Neuron (in vitro differentiated cells): ENCODE results near the gene RGN.
"Not testable (repeated sequence)": the region's sequence is repeated elsewhere in the genome, so short reads cannot be mapped to it uniquely, and the experiment has no call there.

Experiments used
- H2AFZ ChIP-seq: one replicate; pipeline ENCODE4 v1.6.1; 2013; ENCODE audit warnings: low read depth, mild to moderate bottlenecking, inconsistent platforms, low read length, moderate library complexity
- H3K27me3 ChIP-seq: one replicate; pipeline ENCODE4 v1.6.1; 2013; ENCODE audit warnings: low read length; ENCODE audit not compliant: insufficient read depth
- H3K36me3 ChIP-seq: one replicate; pipeline ENCODE4 v1.6.1; 2013; ENCODE audit warnings: low read length; ENCODE audit not compliant: insufficient read depth
- H3K4me1 ChIP-seq: one replicate; pipeline ENCODE4 v1.6.1; 2013; ENCODE audit warnings: low read length; ENCODE audit not compliant: insufficient read depth
- H3K4me3 ChIP-seq: 2 replicates; pipeline ENCODE4 v1.5.1; 2013; ENCODE audit warnings: mild to moderate bottlenecking, low read length, moderate library complexity
- H3K9me3 ChIP-seq: one replicate; pipeline ENCODE4 v1.6.1; 2013; ENCODE audit warnings: low read length

RGN gene

GRCh38 chrX:47093248-47093647 lies 15.0 kb downstream of the RGN start:
- Histone ChIP-seq H3K36me3 (no peaks in the 10 kb centered on the region), H3K27me3 (peaks cover 11% of the 10 kb centered on the region), H2AFZ (no peak overlapping the region), H3K4me1 (peaks cover 12% of the 10 kb centered on the region), H3K4me3 (no peak overlapping the region), H3K9me3 (no peaks in the 10 kb centered on the region)

- Histone ChIP-seq H3K9me3 (peaks cover 2% of the 10 kb centered on the region), H3K36me3 (no peaks in the 10 kb centered on the region), H2AFZ (no peak overlapping the region), H3K27me3 (peaks cover 11% of the 10 kb centered on the region), H3K4me1 (peaks cover 12% of the 10 kb centered on the region), H3K4me3 (no peak overlapping the region)
Measured at GRCh38 chrX:47093860-47094259, 15.6 kb downstream of the RGN start.

- no peak overlapping the region for H2AFZ ChIP-seq
- peaks cover 2% of the 10 kb centered on the region for H3K9me3 ChIP-seq
- H3K27me3 ChIP-seq: peaks cover 8% of the 10 kb centered on the region
- H3K4me3 ChIP-seq: no peak overlapping the region
- no peaks in the 10 kb centered on the region for H3K4me1 ChIP-seq
- no peaks in the 10 kb centered on the region for H3K36me3 ChIP-seq
Measured at GRCh38 chrX:47097018-47097417, 18.8 kb downstream of the RGN start.

GRCh38 chrX:47098338-47099094 lies 20.3 kb downstream of the RGN start:
- no peak overlapping the region for H3K4me3 ChIP-seq
- H3K27me3 ChIP-seq: peaks cover 8% of the 10 kb centered on the region
- H3K4me1 ChIP-seq: no peaks in the 10 kb centered on the region
- H3K9me3 ChIP-seq: peaks cover 2% of the 10 kb centered on the region
- H2AFZ ChIP-seq: no peak overlapping the region
- H3K36me3 ChIP-seq: no peaks in the 10 kb centered on the region

GRCh38 chrX:47101206-47101605 lies 23.0 kb downstream of the RGN start:
- H3K27me3 ChIP-seq: peaks cover 8% of the 10 kb centered on the region
- no peak overlapping the region for H3K4me3 ChIP-seq
- H3K4me1 ChIP-seq: no peaks in the 10 kb centered on the region
- no peaks in the 10 kb centered on the region for H3K36me3 ChIP-seq
- no peak overlapping the region for H2AFZ ChIP-seq
- H3K9me3 ChIP-seq: peaks cover 2% of the 10 kb centered on the region

- not testable (repeated sequence) for H3K4me1 ChIP-seq, H3K36me3 ChIP-seq, H3K27me3 ChIP-seq, H3K9me3 ChIP-seq, H2AFZ ChIP-seq, H3K4me3 ChIP-seq
Measured at GRCh38 chrX:47110936-47111615, 32.8 kb downstream of the RGN start.

- Histone ChIP-seq H3K9me3 (peaks cover 2% of the 10 kb centered on the region), H3K36me3 (no peaks in the 10 kb centered on the region), H3K27me3 (peaks cover 11% of the 10 kb centered on the region), H3K4me3 (no peak overlapping the region), H3K4me1 (no peaks in the 10 kb centered on the region), H2AFZ (no peak overlapping the region)
Measured at GRCh38 chrX:47112316-47112954, 34.2 kb downstream of the RGN start.

GRCh38 chrX:47116551-47117110 lies 38.4 kb downstream of the RGN start:
- H3K27me3 ChIP-seq: peaks cover 17% of the 10 kb centered on the region
- not testable (repeated sequence) for H2AFZ ChIP-seq, H3K9me3 ChIP-seq, H3K36me3 ChIP-seq, H3K4me1 ChIP-seq, H3K4me3 ChIP-seq

GRCh38 chrX:47124466-47124865 lies 46.2 kb downstream of the RGN start:
- not testable (repeated sequence) for H3K9me3 ChIP-seq, H3K4me1 ChIP-seq, H3K4me3 ChIP-seq, H3K36me3 ChIP-seq, H2AFZ ChIP-seq
- H3K27me3 ChIP-seq: peaks cover 14% of the 10 kb centered on the region

GRCh38 chrX:47129157-47129898 lies 51.1 kb downstream of the RGN start:
- Histone ChIP-seq H3K4me3 (peak overlapping the region; percentile 75), H2AFZ (peak overlapping the region; percentile 87), H3K4me1 (peaks cover 3% of the 10 kb centered on the region), H3K36me3 (no peaks in the 10 kb centered on the region), H3K27me3 (peaks cover 8% of the 10 kb centered on the region), H3K9me3 (no peaks in the 10 kb centered on the region)

GRCh38 chrX:47129899-47130358 lies 51.7 kb downstream of the RGN start:
- no peaks in the 10 kb centered on the region for H3K9me3 ChIP-seq
- H3K27me3 ChIP-seq: peaks cover 6% of the 10 kb centered on the region
- peaks cover 3% of the 10 kb centered on the region for H3K4me1 ChIP-seq
- no peak overlapping the region for H2AFZ ChIP-seq
- no peaks in the 10 kb centered on the region for H3K36me3 ChIP-seq
- peak overlapping the region; percentile 75 for H3K4me3 ChIP-seq

GRCh38 chrX:47133493-47133892 lies 55.2 kb downstream of the RGN start:
- Histone ChIP-seq H3K9me3 (no peaks in the 10 kb centered on the region), H3K36me3 (no peaks in the 10 kb centered on the region), H3K4me3 (no peak overlapping the region), H3K27me3 (no peaks in the 10 kb centered on the region), H2AFZ (no peak overlapping the region), H3K4me1 (peaks cover 3% of the 10 kb centered on the region)
